ENCODE results near the gene FRS3. TPM values are rescaled to one million over a fixed set of nuclear protein-coding genes. Genes with fewer than 3 reads are reported as not detected.
A peak's percentile ranks its signal among the peaks of the same experiment; 100 is the strongest.

FRS3 gene
- total and polyA plus RNA-seq, 9 of the 15 experiments (the other 6 are each of a cell fraction or from before 2014, with no cell fraction given), result 0.03 to 3.7 (median 1.6) TPM

DNA sequence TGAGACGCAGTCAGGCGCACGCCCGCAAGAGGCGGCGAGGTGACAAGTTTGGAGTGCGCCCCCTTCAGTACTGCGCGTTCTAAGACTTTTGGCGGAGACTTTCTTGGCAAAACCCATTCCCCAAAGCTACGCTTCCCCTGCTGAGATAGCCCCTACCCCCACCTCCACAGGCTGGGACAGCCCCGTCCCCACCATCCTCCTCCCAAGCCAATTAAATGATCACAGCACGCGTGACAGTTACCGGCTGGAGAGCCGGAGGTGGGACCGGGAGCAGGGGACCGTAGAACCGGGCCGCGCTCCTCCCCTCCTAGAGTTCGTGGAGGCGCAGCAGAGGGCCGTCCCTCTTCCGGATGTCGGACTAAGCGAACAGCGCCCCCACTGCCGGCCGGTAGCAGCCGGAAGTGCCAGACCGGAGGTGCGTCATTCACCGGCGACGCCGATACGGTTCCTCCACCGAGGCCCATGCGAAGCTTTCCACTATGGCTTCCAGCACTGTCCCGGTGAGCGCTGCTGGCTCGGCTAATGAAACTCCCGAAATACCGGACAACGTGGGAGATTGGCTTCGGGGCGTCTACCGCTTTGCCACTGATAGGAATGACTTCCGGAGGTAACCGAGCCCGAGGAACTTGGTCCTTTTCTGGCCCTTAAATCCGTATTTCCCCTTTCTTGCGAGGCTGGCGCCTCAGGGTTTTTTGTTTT, 7.7 kb upstream of the FRS3 start, which contains the start of gene TOMM6 (continued):
- TF ChIP-seq ARID3A (IDR thresholded peaks at IDR 0.05; ENCODE audit: borderline replicate concordance, low read depth, low read length) (no peak), ZNF197 (CRISPR knock-in tag; IDR thresholded peaks at IDR 0.05; ENCODE audit: low read depth) (no peak), GTF2A2 (tag; IDR thresholded peaks at IDR 0.05) (no peak), OTX1 (CRISPR knock-in tag; IDR thresholded peaks at IDR 0.05) (no peak), TBP (optimal IDR thresholded peaks at IDR 0.05; ENCODE audit: low read depth, low read length) (peak; percentile 97), ZNF140 (CRISPR knock-in tag; IDR thresholded peaks at IDR 0.05) (no peak), TRIM25 (IDR thresholded peaks at IDR 0.05; ENCODE audit: borderline replicate concordance) (no peak), ZNF23 (CRISPR knock-in tag; IDR thresholded peaks at IDR 0.05) (no peak), MEIS2 (IDR thresholded peaks at IDR 0.05; ENCODE audit: partially characterized antibody) (no peak), RBM34 (IDR thresholded peaks at IDR 0.05; ENCODE audit: borderline replicate concordance, insufficient read depth, low read length) (no peak), NR4A1 (CRISPR knock-in tag; IDR thresholded peaks at IDR 0.05) (no peak), NR4A1 (tag; IDR thresholded peaks at IDR 0.05) (no peak), STAT5B (CRISPR knock-in tag; IDR thresholded peaks at IDR 0.05) (no peak), TBL1XR1 (IDR thresholded peaks at IDR 0.05; ENCODE audit: low read length in 2 of 2) (peak in 1 of 2 experiments; percentile 92; a peak in 2 of 4 replicates), TAF15 (IDR thresholded peaks at IDR 0.05; ENCODE audit: low read depth, low read length) (no peak), ZNF830 (CRISPR knock-in tag; IDR thresholded peaks at IDR 0.05) (no peak), MAX (CRISPR knock-in tag; IDR thresholded peaks at IDR 0.05) (peak; percentile 73; the same call in 1 of the 2 replicates), HMGN3 (IDR thresholded peaks at IDR 0.05; ENCODE audit: borderline replicate concordance, extremely low read depth, insufficient read length, low read depth, low read length) (no peak), BDP1 (IDR thresholded peaks at IDR 0.05; ENCODE audit: insufficient read depth, insufficient read length) (no peak)
- TF ChIP-seq, protein P1, sequence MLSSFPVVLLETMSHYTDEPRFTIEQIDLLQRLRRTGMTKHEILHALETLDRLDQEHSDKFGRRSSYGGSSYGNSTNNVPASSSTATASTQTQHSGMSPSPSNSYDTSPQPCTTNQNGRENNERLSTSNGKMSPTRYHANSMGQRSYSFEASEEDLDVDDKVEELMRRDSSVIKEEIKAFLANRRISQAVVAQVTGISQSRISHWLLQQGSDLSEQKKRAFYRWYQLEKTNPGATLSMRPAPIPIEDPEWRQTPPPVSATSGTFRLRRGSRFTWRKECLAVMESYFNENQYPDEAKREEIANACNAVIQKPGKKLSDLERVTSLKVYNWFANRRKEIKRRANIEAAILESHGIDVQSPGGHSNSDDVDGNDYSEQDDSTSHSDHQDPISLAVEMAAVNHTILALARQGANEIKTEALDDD (IDR thresholded peaks at IDR 0.05), result no peak
- TF ChIP-seq, protein P2, sequence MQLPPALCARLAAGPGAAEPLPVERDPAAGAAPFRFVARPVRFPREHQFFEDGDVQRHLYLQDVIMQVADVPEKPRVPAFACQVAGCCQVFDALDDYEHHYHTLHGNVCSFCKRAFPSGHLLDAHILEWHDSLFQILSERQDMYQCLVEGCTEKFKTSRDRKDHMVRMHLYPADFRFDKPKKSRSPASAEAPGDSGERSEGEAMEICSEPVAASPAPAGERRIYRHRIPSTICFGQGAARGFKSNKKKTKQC (CRISPR knock-in tag; IDR thresholded peaks at IDR 0.05), result no peak; the same call in 1 of the 2 replicates
- TF ChIP-seq, protein P3, sequence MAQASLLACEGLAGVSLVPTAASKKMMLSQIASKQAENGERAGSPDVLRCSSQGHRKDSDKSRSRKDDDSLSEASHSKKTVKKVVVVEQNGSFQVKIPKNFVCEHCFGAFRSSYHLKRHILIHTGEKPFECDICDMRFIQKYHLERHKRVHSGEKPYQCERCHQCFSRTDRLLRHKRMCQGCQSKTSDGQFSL (CRISPR knock-in tag; IDR thresholded peaks at IDR 0.05), result no peak
- TF ChIP-seq, protein P3 (tag; IDR thresholded peaks at IDR 0.05), result no peak

Measured in K562 (cell line).